ENCODE measurements around the gene POLR3H. TPM values are rescaled to one million over a fixed set of nuclear protein-coding genes. Genes with fewer than 3 reads are reported as not detected.
A peak's percentile ranks its signal among the peaks of the same experiment; 100 is the strongest.

Gene POLR3H
- total RNA-seq, 1 donor from 2014 or later = 33.2 TPM

DNA sequence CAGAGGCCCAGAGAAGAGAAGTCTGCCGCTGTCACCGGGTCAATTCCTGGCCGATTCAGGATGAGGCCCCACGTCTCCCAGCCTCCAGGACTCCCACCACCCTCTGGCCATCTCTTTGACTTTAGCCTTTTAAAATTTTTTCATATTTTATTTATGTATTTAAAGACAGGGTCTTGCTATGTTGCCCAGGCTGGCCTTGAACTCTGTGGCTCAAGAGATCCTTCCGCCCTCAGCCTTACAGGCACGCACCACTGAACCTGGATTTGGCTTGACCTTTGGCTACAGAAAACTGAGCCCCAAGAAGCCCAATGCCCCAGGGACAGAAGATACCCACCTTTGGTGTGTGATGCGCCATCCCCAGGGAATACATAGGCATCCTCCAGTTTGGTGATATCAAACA lies 3.9 kb downstream of the POLR3H start:
- Mint-ChIP-seq H3K4me3 (ENCODE audit: low read depth) (no peak overlapping the region), H3K9me3 (no peaks in the 10 kb centered on the region), H3K27ac (no peak overlapping the region), H3K4me1 (ENCODE audit: low read depth) (peaks cover 21% of the 10 kb centered on the region), H3K27me3 (ENCODE audit: low read depth) (no peaks in the 10 kb centered on the region), H3K36me3 (ENCODE audit: low read depth) (peaks cover 17% of the 10 kb centered on the region)
- DNase-seq (ENCODE audit: low spot score) = no peak
- intact Hi-C loops (cut with micrococcal nuclease) = loop anchor here (5.0 kb wide), 1 partner anchor 62 kb away; no protein-coding TSS in a partner anchor

DNA sequence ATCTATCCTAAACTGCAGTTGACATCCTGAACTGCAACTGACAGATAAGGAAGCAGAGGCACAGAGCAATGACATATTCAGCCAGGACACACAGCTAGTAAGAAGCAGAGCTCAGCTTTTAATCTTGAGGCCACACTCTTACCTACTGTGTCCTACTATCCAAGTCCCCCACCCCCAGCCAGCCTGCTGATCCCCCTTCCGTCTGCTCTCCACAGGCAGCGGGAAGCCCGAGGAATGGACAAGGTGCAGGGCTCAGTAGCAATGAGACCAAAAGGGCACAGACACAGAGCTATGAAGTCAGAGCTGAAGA lies 4.3 kb downstream of the POLR3H start:
- no peak for DNase-seq (ENCODE audit: low spot score)
- peaks cover 17% of the 10 kb centered on the region for H3K36me3 Mint-ChIP-seq (ENCODE audit: low read depth)
- H3K9me3 Mint-ChIP-seq = no peaks in the 10 kb centered on the region
- intact Hi-C loops (cut with micrococcal nuclease) = loop anchor here (5.0 kb wide), 1 partner anchor 62 kb away; no protein-coding TSS in a partner anchor
- H3K27ac Mint-ChIP-seq = no peak overlapping the region
- no peaks in the 10 kb centered on the region for H3K27me3 Mint-ChIP-seq (ENCODE audit: low read depth)
- H3K4me1 Mint-ChIP-seq (ENCODE audit: low read depth) = peaks cover 20% of the 10 kb centered on the region
- no peak overlapping the region for H3K4me3 Mint-ChIP-seq (ENCODE audit: low read depth)

- Mint-ChIP-seq H3K4me3 (ENCODE audit: low read depth) (no peak overlapping the region), H3K9me3 (no peaks in the 10 kb centered on the region), H3K4me1 (ENCODE audit: low read depth) (peaks cover 16% of the 10 kb centered on the region), H3K27me3 (ENCODE audit: low read depth) (no peaks in the 10 kb centered on the region), H3K36me3 (ENCODE audit: low read depth) (peaks cover 17% of the 10 kb centered on the region), H3K27ac (no peak overlapping the region)
- intact Hi-C loops (cut with micrococcal nuclease) = loop anchor here (5.0 kb wide), 1 partner anchor 63 kb away; no protein-coding TSS in a partner anchor
- DNase-seq (ENCODE audit: low spot score) = no peak
These were observed 4.9 kb downstream of the POLR3H start for GRCh38 chr22:41539146-41540005.

DNA sequence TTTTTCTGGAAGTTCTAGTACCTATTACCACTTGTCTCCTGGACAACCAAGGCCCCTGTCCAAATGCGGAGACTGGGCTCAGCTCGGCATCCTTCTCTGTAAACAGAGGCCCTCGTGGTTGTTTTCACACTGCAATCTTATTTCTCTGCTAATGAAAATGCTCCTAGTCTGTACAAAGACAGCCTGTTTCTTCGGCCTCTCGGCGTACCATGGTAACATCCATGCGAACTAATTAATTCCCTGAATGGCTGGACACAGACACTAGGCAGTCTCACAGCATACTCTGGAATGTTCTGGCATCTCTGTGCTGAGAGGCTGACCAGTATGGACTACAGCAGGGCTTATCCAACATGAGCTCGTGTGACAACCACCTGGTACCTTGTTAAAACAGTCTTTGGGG lies 5.7 kb downstream of the POLR3H start:
- H3K36me3 Mint-ChIP-seq (ENCODE audit: low read depth) = peaks cover 17% of the 10 kb centered on the region
- H3K27ac Mint-ChIP-seq = no peak overlapping the region
- H3K4me1 Mint-ChIP-seq (ENCODE audit: low read depth) = peaks cover 16% of the 10 kb centered on the region
- intact Hi-C loops (cut with micrococcal nuclease) = no loop called here
- no peak for DNase-seq (ENCODE audit: low spot score)
- H3K27me3 Mint-ChIP-seq (ENCODE audit: low read depth) = no peaks in the 10 kb centered on the region
- no peak overlapping the region for H3K4me3 Mint-ChIP-seq (ENCODE audit: low read depth)
- H3K9me3 Mint-ChIP-seq = no peaks in the 10 kb centered on the region

DNA sequence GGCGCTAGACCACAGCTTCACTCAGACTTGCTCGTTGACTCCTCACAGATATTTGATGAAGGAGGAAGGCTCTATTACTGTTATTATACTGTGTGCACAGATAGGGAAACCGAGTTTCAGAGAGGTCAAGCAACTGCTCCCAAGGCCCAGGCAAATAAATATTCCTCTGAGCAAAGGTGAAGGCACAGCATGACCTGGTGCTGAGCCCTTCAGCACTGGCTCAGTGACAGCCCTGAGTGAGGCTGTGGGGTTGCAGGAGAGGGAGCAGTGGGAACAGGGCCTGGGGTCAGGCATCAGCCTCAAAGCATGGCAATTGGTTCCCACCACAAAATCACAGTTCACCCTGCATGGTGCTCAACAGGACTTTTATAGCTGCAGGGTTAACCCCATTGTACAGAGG lies 7.1 kb downstream of the POLR3H start:
- H3K9me3 Mint-ChIP-seq = no peaks in the 10 kb centered on the region
- no peak for DNase-seq (ENCODE audit: low spot score)
- intact Hi-C loops (cut with micrococcal nuclease) = no loop called here
- peaks cover 7% of the 10 kb centered on the region for H3K4me1 Mint-ChIP-seq (ENCODE audit: low read depth)
- H3K27me3 Mint-ChIP-seq (ENCODE audit: low read depth) = no peaks in the 10 kb centered on the region
- peaks cover 25% of the 10 kb centered on the region for H3K36me3 Mint-ChIP-seq (ENCODE audit: low read depth)
- H3K4me3 Mint-ChIP-seq (ENCODE audit: low read depth) = no peak overlapping the region
- H3K27ac Mint-ChIP-seq = no peak overlapping the region

- H3K4me1 Mint-ChIP-seq (ENCODE audit: low read depth) = no peaks in the 10 kb centered on the region
- no peak overlapping the region for H3K4me3 Mint-ChIP-seq (ENCODE audit: low read depth)
- peaks cover 30% of the 10 kb centered on the region for H3K36me3 Mint-ChIP-seq (ENCODE audit: low read depth)
- no peak for DNase-seq (ENCODE audit: low spot score)
- no peaks in the 10 kb centered on the region for H3K9me3 Mint-ChIP-seq
- no peaks in the 10 kb centered on the region for H3K27me3 Mint-ChIP-seq (ENCODE audit: low read depth)
- H3K27ac Mint-ChIP-seq = no peak overlapping the region
- intact Hi-C loops (cut with micrococcal nuclease) = no loop called here
These were observed 9.0 kb downstream of the POLR3H start for GRCh38 chr22:41535244-41535643.

DNA sequence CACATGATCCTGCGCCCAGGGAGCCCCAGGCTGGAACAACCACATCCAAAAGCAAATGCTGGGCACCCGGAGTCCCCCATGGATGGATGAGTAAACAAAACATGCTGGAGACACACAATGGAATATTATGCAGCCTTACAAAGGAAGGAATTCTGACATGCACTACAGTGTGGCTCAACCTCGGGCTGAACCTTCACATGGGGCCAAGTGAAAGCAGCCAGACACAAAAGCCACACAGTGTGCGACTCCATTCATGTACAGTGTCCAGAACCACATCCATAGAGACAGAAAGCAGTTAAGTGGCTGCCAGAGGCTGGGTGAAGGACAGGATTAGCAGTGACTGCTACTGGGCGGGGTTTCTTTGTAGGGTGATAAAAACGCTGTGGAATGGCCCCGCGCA lies 10.1 kb downstream of the POLR3H start:
- Mint-ChIP-seq H3K9me3 (no peaks in the 10 kb centered on the region), H3K4me3 (ENCODE audit: low read depth) (no peak overlapping the region), H3K36me3 (ENCODE audit: low read depth) (peaks cover 30% of the 10 kb centered on the region), H3K4me1 (ENCODE audit: low read depth) (no peaks in the 10 kb centered on the region), H3K27ac (no peak overlapping the region), H3K27me3 (ENCODE audit: low read depth) (no peaks in the 10 kb centered on the region)
- intact Hi-C loops (cut with micrococcal nuclease) = no loop called here
- DNase-seq (ENCODE audit: low spot score) = no peak

DNA sequence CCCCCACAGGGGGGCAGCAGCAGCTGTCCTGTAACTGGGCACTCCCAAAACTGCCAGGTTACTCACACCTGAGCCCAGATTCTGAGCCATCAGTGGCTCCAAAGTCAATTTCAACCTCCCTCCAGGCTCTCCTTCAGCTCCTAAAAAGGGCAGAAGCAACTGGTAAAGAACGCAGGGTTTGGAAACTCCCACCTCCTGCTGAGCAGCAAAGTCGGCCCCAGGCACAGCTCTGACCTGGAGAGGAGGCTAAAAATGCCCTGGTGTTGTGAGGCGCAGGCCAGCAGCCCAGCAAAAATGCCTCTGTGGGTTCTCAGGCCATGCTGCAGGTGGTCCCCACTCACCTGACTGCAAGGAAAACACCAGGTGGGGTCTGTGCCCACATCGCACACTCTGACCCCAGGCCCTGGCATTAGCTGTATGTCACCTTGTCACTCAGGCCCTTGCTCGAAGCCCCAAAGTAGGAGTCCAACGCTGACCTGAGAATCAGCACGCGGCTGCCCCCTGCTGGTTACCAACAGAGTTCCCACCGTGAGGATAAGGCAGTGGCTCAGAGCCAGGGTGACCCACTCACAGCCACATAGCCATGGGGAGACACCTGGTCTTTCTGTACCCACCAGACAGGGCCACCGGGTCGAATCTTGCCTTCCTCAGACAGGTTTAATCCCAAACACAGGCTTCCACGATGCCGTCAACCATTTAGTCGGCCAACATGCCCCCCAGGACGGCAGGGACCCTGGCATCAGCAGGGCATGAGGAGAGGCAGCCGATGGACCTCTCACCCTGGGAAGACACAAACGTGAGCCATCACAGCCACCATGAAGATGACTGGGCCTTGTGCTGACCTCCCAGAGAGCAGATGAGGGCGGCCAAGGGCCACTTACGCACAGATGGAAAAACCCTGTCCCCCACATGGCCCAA lies 11.1 kb downstream of the POLR3H start:
- no peak overlapping the region for H3K4me3 Mint-ChIP-seq (ENCODE audit: low read depth)
- no peaks in the 10 kb centered on the region for H3K9me3 Mint-ChIP-seq
- H3K4me1 Mint-ChIP-seq (ENCODE audit: low read depth) = no peaks in the 10 kb centered on the region
- peaks cover 40% of the 10 kb centered on the region for H3K36me3 Mint-ChIP-seq (ENCODE audit: low read depth)
- H3K27ac Mint-ChIP-seq = no peak overlapping the region
- H3K27me3 Mint-ChIP-seq (ENCODE audit: low read depth) = no peaks in the 10 kb centered on the region
- peak; percentile 62 for DNase-seq (ENCODE audit: low spot score)
- intact Hi-C loops (cut with micrococcal nuclease) = no loop called here

DNA sequence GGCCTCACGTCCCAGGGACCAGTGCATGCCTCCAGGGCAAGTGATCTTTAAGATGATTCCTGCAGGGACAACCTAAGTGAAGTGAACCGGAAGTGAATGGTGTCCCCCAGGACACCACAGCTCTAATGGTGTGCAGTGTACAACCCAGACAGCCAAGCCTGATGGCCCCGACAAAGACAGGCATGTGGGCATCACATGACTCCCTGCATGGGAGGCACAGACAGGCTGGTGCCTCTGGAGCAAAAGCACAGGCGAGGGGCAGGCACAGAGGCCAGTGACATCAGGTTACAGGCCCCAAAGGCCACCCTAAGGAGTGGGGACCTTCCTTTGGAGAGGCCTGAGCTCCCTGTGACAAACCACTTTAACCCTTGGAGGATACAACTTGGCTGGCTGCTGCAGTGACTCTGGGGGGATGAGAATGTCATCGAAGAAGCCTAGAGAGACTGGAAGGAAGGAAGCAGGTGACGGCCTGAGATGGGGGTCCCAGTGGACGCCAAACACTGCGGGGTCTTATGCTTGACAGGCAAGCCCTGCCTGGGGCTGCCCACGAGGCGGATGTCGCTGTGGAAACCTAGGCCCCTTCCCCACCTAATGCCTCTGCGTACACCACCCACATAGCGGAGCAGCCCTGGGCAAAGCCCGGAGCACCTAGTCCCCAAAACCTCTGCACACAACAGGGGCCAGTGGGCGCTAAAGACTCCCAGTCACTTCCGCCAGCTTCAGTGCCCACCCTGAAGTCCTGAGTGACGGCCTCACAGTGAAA lies 12.4 kb downstream of the POLR3H start:
- Mint-ChIP-seq H3K36me3 (ENCODE audit: low read depth) (peaks cover 41% of the 10 kb centered on the region), H3K27me3 (ENCODE audit: low read depth) (no peaks in the 10 kb centered on the region), H3K4me3 (ENCODE audit: low read depth) (no peak overlapping the region), H3K4me1 (ENCODE audit: low read depth) (no peaks in the 10 kb centered on the region), H3K9me3 (no peaks in the 10 kb centered on the region), H3K27ac (no peak overlapping the region)
- DNase-seq (ENCODE audit: low spot score) = no peak
- intact Hi-C loops (cut with micrococcal nuclease) = no loop called here

GRCh38 chr22:41530890-41531714 lies 13.2 kb downstream of the POLR3H start:
- peaks cover 47% of the 10 kb centered on the region for H3K36me3 Mint-ChIP-seq (ENCODE audit: low read depth)
- H3K4me1 Mint-ChIP-seq (ENCODE audit: low read depth) = no peaks in the 10 kb centered on the region
- intact Hi-C loops (cut with micrococcal nuclease) = no loop called here
- H3K27me3 Mint-ChIP-seq (ENCODE audit: low read depth) = no peaks in the 10 kb centered on the region
- H3K4me3 Mint-ChIP-seq (ENCODE audit: low read depth) = no peak overlapping the region
- DNase-seq (ENCODE audit: low spot score) = no peak
- no peaks in the 10 kb centered on the region for H3K9me3 Mint-ChIP-seq
- H3K27ac Mint-ChIP-seq = no peak overlapping the region

- peaks cover 60% of the 10 kb centered on the region for H3K36me3 Mint-ChIP-seq (ENCODE audit: low read depth)
- no peak for DNase-seq (ENCODE audit: low spot score)
- intact Hi-C loops (cut with micrococcal nuclease) = no loop called here
- peaks cover 3% of the 10 kb centered on the region for H3K4me1 Mint-ChIP-seq (ENCODE audit: low read depth)
- H3K9me3 Mint-ChIP-seq = no peaks in the 10 kb centered on the region
- H3K27ac Mint-ChIP-seq = no peak overlapping the region
- no peaks in the 10 kb centered on the region for H3K27me3 Mint-ChIP-seq (ENCODE audit: low read depth)
- no peak overlapping the region for H3K4me3 Mint-ChIP-seq (ENCODE audit: low read depth)
These were observed 15.2 kb downstream of the POLR3H start for GRCh38 chr22:41528938-41529561.
